Lung (tissue), 12 donors: ENCODE results near the gene COL6A2. TPM values are rescaled to one million over a fixed set of nuclear protein-coding genes. Genes with fewer than 3 reads are reported as not detected.

Experiments used
- ATAC-seq: fragments of 200-7000 bp; cut with Tn5 transposase; one replicate; pipeline ENCODE4 v1.9.1; 2020; ENCODE audit warnings: moderate number of reproducible peaks; ENCODE audit not compliant: insufficient read depth, low FRiP score
- DNase-seq, 3 donors: peaks; one replicate each; pipeline ENCODE4 v3.0.0-alpha.2; 2013 to 2017
- H3K27ac ChIP-seq, 2 donors: one replicate each; pipeline ENCODE4 v1.5.1; 2013; ENCODE audit warnings: mild to moderate bottlenecking in 2 of 2, moderate library complexity in 2 of 2, control low read depth in 1 of 2, inconsistent platforms in 1 of 2, low read depth in 1 of 2, low read length in 1 of 2
- H3K27me3 ChIP-seq, 3 donors: one replicate each; pipeline ENCODE4 v1.5.1; 2013; ENCODE audit warnings: low read length in 2 of 3; ENCODE audit not compliant: control insufficient read depth in 3 of 3, insufficient read depth in 3 of 3
- H3K36me3 ChIP-seq, 4 donors: one replicate each; pipeline ENCODE4 v1.5.1; 2013; ENCODE audit warnings: low read length in 4 of 4, mild to moderate bottlenecking in 1 of 4, moderate library complexity in 1 of 4; ENCODE audit not compliant: control insufficient read depth in 4 of 4, insufficient read depth in 4 of 4
- H3K4me1 ChIP-seq, 5 donors: one replicate each; pipeline ENCODE4 v1.5.1; 2013; ENCODE audit warnings: low read length in 5 of 5, mild to moderate bottlenecking in 2 of 5, moderate library complexity in 1 of 5; ENCODE audit not compliant: control insufficient read depth in 5 of 5, insufficient read depth in 5 of 5
- H3K4me3 ChIP-seq: one replicate; pipeline ENCODE4 v1.5.1; 2013; ENCODE audit warnings: mild to moderate bottlenecking, control low read depth, moderate library complexity
- H3K9ac ChIP-seq, 2 donors: one replicate each; pipeline ENCODE4 v1.5.1; 2013; ENCODE audit warnings: low read length in 2 of 2, control low read depth in 1 of 2; ENCODE audit not compliant: insufficient read depth in 1 of 2
- H3K9me3 ChIP-seq, 4 donors: one replicate each; pipeline ENCODE4 v1.5.1; 2013; ENCODE audit warnings: low read length in 3 of 4, mild to moderate bottlenecking in 1 of 4, moderate library complexity in 1 of 4; ENCODE audit not compliant: control insufficient read depth in 4 of 4, insufficient read depth in 3 of 4
- CTCF ChIP-seq: IDR thresholded peaks from 2 replicates; pipeline ENCODE4 v1.5.1; 2012; ENCODE audit warnings: mild to moderate bottlenecking; ENCODE audit errors: control extremely low read depth, extremely low read depth
- WGBS, 2 donors: extraction: QIAGEN DNeasy Blood & Tissue Kit; methylation state at CpG; one replicate each; pipeline ENCODE4 v1.1.7; 2013; 5-methylcytosine and 5-hydroxymethylcytosine counted together
- polyA plus RNA-seq, 2 donors: library from polyadenylated mRNA; stranded (reverse); fragments of 200-250 nt; gene quantifications; one replicate each; pipeline ENCODE4 v1.2.1, GENCODE V29; 2013
- total RNA-seq, 2 donors: library from RNA; depleted of rRNA in 1 of 2; stranded (reverse); fragments of >200 nt in 1 of 2; gene quantifications; one replicate each; pipeline ENCODE4 v1.2.1, GENCODE V29; 2014 to 2021
- donor health status: control.
- donor health status: control.
- donor health status: Bipolar disorder and iron deficiency.
- donor health status: healthy.
- donor health status: DM: yes; HTN: yes; CAD: no.

The COL6A2 gene
- total and polyA plus RNA-seq, 4 donors: 192 to 466 (median 292) TPM

- 24 to 47% methylated on average over 27 of the region's 27 CpGs for WGBS, 2 donors
- Histone ChIP-seq H3K27me3 (peaks cover 0 to 3% (median 0%) of the 10 kb centered on the region in 3 donors), H3K36me3 (no peaks in the 10 kb centered on the region), H3K4me1 (peaks cover 0 to 31% (median 6%) of the 10 kb centered on the region in 5 donors), H3K9ac (peak overlapping the region in 1 of 2 donors; percentile 29), H3K9me3 (peaks cover 0 to 9% (median under 1%) of the 10 kb centered on the region in 4 donors), H3K4me3 (no peak overlapping the region), H3K27ac (peak overlapping the region; percentile 74 to 84)
- ATAC-seq: no peak
- TF ChIP-seq CTCF: no peak
- DNase-seq: no peak
Observed at GRCh38 chr21:46057111-46057709, 40.7 kb upstream of the COL6A2 start.

- WGBS, 2 donors: 72 to 80% methylated on average over 23 of the region's 23 CpGs
- no peak overlapping the region for H3K9ac ChIP-seq
- H3K36me3 ChIP-seq: no peaks in the 10 kb centered on the region
- no peak for TF ChIP-seq CTCF
- no peak for DNase-seq
- H3K4me1 ChIP-seq: peaks cover 0 to 30% (median 6%) of the 10 kb centered on the region in 5 donors
- peak overlapping the region in 1 of 2 donors; percentile 84 for H3K27ac ChIP-seq
- H3K9me3 ChIP-seq: peaks cover 0 to 11% (median 2%) of the 10 kb centered on the region in 4 donors
- H3K27me3 ChIP-seq: peaks cover 0 to 3% (median 0%) of the 10 kb centered on the region in 3 donors
- ATAC-seq: no peak
- H3K4me3 ChIP-seq: no peak overlapping the region
Observed at GRCh38 chr21:46057710-46058241, 40.1 kb upstream of the COL6A2 start.

- Histone ChIP-seq H3K4me3 (no peak overlapping the region), H3K27ac (no peak overlapping the region), H3K36me3 (no peaks in the 10 kb centered on the region), H3K27me3 (peaks cover 0 to 3% (median 0%) of the 10 kb centered on the region in 3 donors), H3K9ac (no peak overlapping the region), H3K4me1 (peaks cover 0 to 30% (median 6%) of the 10 kb centered on the region in 5 donors), H3K9me3 (peaks cover 0 to 16% (median 5%) of the 10 kb centered on the region in 4 donors)
- ATAC-seq: no peak
- WGBS, 2 donors: 91 to 94% methylated on average over 10 of the region's 10 CpGs
- no peak for TF ChIP-seq CTCF
- DNase-seq: no peak
Observed at GRCh38 chr21:46058431-46059145, 39.3 kb upstream of the COL6A2 start.
